NOMO-1 treated with dmso at 0.1 percent for 144 hours (cell line): Measurements from ENCODE around the gene ITGA11.

Experiments used
- DNase-seq: peaks from one replicate; lab custom pipeline; 2025; ENCODE audit not compliant: unreplicated experiment; lab: John Stamatoyannopoulos, UW

ITGA11 gene

GRCh38 chr15:68389936-68390817 is 41.8 kb downstream of the ITGA11 start:
- DNase-seq: peak; percentile 75

DNA sequence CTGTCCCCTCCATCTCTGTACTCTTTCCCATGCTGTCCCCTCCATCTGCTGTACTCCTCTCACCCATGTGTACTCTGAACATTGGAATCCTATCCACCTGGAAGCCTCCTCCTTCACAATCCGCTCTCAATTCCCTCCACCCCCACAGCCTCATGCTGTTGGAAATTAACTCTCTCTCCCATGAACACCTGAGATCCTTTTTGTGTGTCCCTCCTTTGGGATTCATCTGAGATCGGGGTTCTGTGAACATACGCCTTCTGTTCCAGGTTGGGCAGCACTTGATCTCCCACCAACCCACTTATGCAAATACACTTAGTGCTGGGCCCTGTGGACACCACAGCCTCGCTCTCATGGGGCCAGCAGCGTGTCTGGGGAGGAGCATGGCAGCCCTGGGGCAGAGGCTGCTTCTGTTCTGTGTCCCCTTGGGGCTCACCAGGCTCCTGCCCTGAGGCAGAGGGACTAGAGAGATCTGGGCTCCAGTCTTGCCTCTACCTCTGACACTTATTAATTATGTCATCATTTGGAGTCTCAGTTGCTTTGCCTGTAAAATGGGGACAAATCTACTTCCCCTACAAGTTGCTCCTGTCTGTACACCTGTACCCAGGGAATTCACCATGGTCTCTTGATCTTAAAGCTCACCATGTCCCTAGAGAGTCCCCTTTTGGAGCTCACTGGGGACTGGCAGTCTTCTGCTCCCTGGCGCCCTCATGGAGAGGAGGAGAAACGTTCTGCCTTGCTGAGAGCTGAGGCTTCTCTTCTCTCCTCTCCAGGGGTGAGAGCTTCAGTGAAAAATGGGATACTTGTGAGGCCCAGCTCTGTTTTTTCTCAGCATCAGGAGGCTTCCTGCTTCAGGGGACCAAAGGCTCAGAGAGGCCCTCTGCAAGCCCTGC is 42.7 kb downstream of the ITGA11 start:
- DNase-seq: no peak

- DNase-seq: no peak
Observed at GRCh38 chr15:68387381-68388143, 44.4 kb downstream of the ITGA11 start.

DNA sequence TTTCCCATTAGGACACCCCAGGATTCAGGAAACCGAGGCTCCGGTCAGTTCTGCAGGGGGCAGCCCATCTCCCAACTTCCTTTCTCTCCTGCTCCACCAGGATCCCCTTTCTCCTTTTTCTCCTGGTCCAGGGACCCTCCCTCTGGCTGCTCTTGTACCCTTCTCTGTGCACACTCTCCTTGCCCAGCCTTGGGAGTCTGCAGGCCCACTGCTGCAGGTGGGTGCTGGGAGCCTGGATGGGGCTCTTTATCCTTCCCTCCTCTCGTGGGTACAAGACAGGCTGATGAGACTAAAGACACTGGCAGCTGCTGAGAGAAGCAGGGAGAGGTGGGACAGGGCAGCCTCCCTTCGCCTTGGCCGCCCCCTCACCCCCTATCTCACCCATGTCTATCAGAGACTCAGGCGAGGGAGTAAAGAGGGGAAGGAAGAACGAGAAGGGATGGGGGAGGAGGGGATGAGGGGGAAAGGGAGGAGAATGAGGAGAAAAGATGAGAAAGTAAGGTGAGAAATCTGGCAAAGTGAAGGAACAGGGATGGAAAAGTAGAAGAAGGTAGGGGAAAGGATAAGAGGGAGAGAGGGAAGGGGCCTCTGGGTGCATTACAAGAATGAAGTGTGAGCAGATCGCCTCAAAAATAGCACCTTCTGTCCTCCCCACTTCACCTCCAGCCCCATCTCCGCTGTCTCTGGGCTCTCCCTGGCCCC is 45.2 kb downstream of the ITGA11 start:
- no peak for DNase-seq

DNA sequence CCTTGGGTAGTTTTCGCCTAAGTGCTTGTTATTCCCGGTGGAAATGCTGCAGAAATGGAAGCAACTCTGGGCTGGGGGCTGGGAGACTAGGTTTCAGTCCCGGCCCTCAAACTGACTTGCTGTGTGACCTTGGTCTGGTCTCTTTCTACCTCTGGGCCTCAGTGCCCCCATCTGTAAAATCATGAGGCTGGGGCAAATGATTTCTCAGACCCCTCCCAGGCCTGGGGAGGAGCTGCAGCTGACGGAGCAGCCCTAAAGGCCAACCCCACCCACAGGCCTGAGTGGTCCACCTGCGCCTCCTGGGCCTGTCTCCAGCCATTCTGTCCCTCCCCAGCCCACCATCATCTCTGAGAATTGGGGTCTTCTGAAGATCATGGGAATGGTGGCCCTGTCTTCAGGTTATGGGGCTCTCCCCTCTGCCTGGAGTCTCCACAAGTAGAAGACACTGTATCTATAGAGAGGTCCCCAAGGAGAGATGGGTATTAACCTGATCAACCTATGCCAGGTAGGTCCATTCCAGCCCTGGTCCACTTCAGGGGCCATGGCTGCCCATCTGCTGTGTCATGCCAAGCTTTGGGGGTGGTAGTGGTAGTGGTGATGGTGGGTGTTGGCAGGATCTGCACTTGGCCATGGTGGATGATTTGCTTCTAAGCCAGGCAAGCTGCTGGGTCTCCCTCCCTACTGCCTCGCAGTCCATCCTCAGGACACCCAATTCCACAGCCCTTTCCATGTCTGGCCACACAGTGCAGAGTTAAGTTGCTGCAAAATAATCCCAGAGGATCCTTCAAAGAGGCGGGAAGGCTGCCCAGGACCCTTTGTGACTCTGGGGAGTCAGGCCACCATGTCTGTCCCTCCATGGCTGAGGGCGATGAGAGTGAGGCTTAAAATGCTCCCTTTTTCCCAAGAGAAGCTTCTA is 46.0 kb downstream of the ITGA11 start:
- DNase-seq: no peak

DNA sequence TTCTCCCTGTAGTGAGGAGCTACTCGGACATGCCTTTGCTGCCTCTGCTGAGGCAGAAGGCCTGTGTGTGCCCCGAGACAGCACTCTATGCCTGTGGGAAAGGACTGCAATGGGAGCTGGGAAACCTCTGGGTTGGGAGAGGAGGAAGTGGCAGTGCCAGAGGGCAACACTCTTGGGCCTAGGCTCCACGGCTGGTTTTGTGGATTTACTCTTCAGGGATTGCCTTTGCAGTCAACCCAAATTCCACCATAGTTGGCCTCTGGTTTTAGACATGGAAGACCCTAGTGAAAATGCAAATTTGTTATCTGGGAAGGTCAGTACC is 46.8 kb downstream of the ITGA11 start:
- DNase-seq: no peak

DNA sequence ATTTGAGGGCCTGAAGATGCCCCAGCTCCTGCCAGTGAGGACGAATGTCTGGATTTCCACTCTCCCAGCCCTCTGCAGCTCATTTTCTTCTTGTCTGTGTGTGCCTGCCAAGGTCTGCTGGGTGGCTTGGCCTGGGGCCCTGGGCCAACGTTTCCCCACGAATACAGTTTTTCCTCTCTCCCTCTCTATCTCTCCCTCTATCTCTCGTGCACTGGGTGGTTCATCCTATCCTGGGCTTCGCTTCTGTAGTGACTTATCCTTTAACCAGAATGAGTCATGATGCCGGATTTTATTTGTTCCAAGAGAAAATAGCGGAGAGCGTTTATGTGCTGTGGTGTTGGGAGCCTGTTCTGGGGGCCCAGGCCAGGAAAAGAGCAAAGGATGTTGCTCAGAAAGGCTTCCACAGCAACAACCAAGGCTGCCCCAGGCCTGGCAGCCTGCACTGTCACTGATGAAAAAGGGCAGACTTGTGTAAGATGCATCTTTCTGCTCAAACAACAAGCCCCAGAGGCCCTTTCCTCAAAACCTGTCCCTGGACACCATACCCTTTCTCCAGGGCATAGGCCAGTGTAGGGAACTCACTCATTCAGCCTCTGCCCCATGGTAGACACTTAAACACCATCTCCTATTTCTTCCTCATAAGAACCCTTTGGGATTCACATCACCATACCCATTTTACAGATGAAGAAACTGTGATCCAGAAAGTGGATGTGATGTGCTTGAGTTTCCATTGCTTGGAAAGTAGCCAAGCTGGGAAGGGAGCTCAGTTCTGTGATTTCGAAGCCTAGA is 47.3 kb downstream of the ITGA11 start:
- no peak for DNase-seq

GRCh38 chr15:68383161-68384074 is 48.5 kb downstream of the ITGA11 start:
- no peak for DNase-seq

DNA sequence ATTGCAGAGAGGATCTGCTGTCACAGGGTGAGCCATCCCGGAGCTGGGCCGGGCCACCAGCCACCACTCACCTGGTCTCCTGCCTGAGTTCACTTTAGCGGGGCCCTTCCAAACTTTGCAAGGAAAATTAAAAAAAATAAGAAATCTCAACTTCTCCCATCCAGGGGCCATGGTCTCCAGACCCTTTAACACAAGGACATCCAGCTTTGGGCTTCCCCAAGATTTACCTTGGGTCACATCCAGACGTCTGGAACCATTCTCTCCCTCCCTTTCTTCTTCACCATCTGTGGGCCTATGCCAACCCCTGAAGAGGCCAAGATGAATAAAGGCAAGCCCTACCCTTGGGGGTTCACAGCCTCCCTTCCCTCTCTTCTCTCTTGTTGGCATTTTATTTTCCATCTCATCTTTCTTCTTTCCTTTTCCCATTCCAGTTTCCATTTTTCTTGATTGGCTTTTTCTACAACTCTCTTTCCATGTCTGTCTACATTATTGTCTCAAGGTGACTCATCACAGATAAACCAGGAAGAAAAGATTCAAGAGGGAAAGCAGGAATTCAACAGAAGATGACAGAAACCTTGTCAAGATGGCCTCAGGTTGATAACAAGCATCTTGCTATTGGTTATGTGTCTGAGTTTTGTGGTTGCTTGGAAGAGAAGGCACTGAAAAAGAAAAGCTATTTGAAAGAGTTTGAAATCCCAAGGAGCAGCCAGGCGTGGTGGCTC is 49.5 kb downstream of the ITGA11 start:
- no peak for DNase-seq

DNA sequence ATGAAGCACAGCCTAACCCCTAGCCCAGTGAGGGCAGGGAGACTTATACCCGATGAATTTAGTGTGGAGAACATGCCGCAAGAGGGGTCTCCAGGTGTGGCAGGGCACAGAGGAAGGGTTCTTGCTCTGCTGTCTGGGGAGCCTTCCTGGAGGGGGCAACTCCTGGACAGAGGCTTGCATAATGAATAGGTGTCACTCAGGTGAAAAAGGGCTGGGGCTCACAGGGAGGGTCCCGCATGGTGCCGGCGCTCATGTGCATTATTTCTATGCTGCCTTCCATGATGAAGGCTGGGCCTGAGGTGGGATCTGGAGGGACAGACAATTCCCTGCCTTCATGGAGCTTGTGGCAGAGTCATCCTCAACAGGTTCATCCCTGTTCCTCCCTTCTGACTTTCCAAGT is 51.5 kb downstream of the ITGA11 start:
- no peak for DNase-seq

DNA sequence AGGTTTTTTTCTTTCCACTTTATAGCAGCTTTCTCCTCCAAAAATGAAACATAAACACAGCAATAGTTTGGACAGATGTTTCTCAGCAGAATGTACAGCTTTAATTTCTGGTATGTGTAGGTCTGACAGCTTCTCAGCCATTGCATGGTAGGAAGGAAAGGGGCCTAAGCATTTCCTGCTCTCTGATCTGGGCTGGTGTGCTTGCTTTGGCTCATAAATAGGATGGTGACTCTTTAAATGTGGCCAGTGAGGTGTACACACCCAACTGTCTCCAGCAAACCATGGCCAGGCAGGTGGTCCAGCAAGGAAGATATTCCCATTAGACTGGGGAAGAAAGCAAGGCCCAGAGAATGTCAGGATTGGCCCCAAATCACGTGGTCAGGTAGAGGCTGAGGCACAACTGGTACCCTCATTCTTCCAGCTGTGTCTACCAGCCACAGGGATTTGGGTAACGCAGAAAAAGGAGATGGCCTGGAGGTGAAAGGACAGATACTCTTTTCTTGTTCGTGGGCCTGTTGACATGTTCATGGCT is 52.1 kb downstream of the ITGA11 start:
- no peak for DNase-seq

- no peak for DNase-seq
Observed at GRCh38 chr15:68379058-68379758, 52.8 kb downstream of the ITGA11 start.

GRCh38 chr15:68378595-68378994 is 53.4 kb downstream of the ITGA11 start:
- DNase-seq: no peak

- DNase-seq: no peak
Observed at GRCh38 chr15:68377766-68378165, 54.2 kb downstream of the ITGA11 start.

- no peak for DNase-seq
Observed at GRCh38 chr15:68376447-68377060, 55.4 kb downstream of the ITGA11 start.

DNA sequence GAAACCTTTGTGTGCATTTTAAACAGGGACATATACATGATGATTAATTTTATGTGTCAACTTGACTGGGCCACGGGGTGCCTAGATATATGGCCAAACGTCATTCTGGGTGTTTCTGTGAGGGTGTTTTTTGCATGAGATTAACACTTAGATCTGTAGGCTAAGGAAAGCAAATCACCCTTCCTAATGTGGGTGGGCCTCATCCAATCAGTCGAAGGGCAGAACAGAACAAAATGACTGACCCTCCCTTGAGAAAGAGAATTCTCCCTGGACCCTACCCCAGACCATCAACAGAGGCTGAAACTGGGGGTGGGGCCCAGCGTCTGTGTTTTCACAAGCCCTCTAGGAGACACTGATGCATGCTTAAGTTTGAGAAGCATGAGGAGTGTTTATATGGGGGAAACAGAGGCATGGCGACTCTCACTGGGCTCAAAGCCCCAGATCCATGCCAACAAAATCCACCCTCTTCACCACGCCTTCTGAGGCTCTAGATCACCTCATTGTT is 56.2 kb downstream of the ITGA11 start:
- DNase-seq: no peak
